Activated CD8-positive, alpha-beta T cell treated with anti-CD3 and anti-CD28 coated beads, Interleukin-2, amount 10 ng/mL, durations not matched to agents 7 days and 5 days (primary cell): ENCODE results near the gene FMOD. TPM values are rescaled to one million over a fixed set of nuclear protein-coding genes. Genes with fewer than 3 reads are reported as not detected.
A peak's percentile ranks its signal among the peaks of the same experiment; 100 is the strongest.

Experiments
- ATAC-seq: fragments of 150-1000 bp; cut with Tn5 transposase; one replicate; pipeline ENCODE4 v1.10.0; 2021; ENCODE audit warnings: moderate library complexity
- CTCF ChIA-PET: fragments of 350-600 bp; sonication (Branson Sonifier 250); formaldehyde crosslinking; loops from one replicate; lab custom pipeline; 2021; ENCODE audit warnings: antibody characterized with exemption; lab: Charles Lee
- POLR2A ChIA-PET: fragments of 350-600 bp; sonication (Branson Sonifier 250); formaldehyde crosslinking; loops from one replicate; lab custom pipeline; 2021; ENCODE audit warnings: antibody characterized with exemption; lab: Charles Lee
- DNase-seq: peaks from one replicate; pipeline ENCODE4 v3.0.0-alpha.2; 2020
- H3K27ac Mint-ChIP-seq: one replicate; pipeline ENCODE4 v1.8.0; 2021; ENCODE audit warnings: mild to moderate bottlenecking, mixed read lengths
- H3K27me3 Mint-ChIP-seq: one replicate; pipeline ENCODE4 v1.8.0; 2021; ENCODE audit warnings: low read depth, mixed read lengths
- H3K36me3 Mint-ChIP-seq: one replicate; pipeline ENCODE4 v1.8.0; 2021; ENCODE audit warnings: low read depth, mixed read lengths
- H3K4me1 Mint-ChIP-seq: one replicate; pipeline ENCODE4 v1.8.0; 2021; ENCODE audit warnings: low read depth, mixed read lengths
- H3K4me3 Mint-ChIP-seq: one replicate; pipeline ENCODE4 v1.8.0; 2021; ENCODE audit warnings: mild to moderate bottlenecking, mixed read lengths
- H3K9me3 Mint-ChIP-seq: one replicate; pipeline ENCODE4 v1.8.0; 2022; ENCODE audit warnings: mixed read lengths; ENCODE audit not compliant: insufficient read depth
- total RNA-seq, 2 experiments: library from RNA; stranded (reverse); gene quantifications; one replicate each; pipeline ENCODE4 v1.2.3, GENCODE V29; 2021

The FMOD gene
- total RNA-seq, 2 experiments from 2014 or later, result not detected

DNA sequence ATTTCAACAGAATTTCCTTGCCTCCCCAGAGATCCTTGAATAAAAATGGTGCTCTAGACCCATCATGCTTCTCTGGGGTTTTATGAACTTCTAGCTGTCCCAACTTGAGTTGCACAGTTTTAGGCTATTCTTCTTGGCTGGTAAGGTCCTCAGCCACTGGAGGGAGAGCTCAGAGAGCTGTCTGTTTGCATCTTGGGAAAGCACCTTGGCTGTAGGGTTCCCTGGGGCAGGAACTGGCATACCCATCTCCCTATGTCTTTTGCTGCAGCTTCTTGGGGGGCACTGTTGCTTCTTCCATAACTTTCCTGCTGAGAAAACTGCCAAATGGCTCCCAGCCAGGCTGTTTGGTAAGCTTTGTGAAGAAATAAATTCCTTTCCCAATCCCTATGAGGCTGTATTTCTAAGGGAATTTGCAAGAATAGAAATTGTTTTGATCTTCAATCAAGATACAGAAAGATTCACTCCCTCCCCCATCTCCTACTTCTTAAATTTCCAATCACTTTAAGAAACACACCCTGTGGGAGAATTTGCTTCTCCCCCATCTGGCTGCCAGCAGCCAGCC, 8.2 kb upstream of the FMOD start:
- no peaks in the 10 kb centered on the region for H3K4me1 Mint-ChIP-seq
- ChIA-PET POLR2A (no interaction called here), CTCF (interaction anchor here (1.5 to 31.1 kb wide), 2 partner anchors 18 to 91 kb away, joined by 3 to 841 read pairs; no protein-coding TSS in a partner anchor)
- ATAC-seq (no peak), DNase-seq (no peak)
- peaks cover 40% of the 10 kb centered on the region for H3K27me3 Mint-ChIP-seq
- H3K9me3 Mint-ChIP-seq, result no peaks in the 10 kb centered on the region
- H3K36me3 Mint-ChIP-seq, result no peaks in the 10 kb centered on the region
- H3K27ac Mint-ChIP-seq, result no peak overlapping the region
- no peak overlapping the region for H3K4me3 Mint-ChIP-seq

DNA sequence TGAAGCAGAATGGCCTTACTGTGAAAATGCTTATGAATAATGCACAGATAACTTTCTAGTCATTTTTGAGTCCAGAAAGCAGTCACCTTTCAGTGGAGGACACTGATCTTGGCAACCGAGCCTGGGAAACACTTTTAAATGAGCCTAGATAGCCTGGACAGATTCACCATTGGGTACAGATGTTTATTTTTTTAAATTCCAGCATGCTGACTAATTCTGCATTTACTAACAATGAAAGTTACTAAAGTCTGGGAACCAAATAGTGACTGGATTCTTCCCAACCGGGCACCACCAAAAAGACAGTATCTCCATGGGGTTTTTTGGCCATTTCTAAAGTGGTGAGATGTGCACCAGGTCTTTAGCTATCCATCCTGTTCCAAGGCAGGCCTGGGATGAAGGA, 3.3 kb upstream of the FMOD start:
- Mint-ChIP-seq H3K36me3 (no peaks in the 10 kb centered on the region), H3K27ac (no peak overlapping the region), H3K27me3 (peaks cover 43% of the 10 kb centered on the region), H3K4me3 (no peak overlapping the region), H3K4me1 (peaks cover 6% of the 10 kb centered on the region), H3K9me3 (no peaks in the 10 kb centered on the region)
- ChIA-PET CTCF (interaction anchor here (2.5 to 31.1 kb wide), 2 partner anchors 11 to 87 kb away, joined by 20 to 841 read pairs; no protein-coding TSS in a partner anchor), POLR2A (no interaction called here)
- no peak for DNase-seq
- no peak for ATAC-seq

DNA sequence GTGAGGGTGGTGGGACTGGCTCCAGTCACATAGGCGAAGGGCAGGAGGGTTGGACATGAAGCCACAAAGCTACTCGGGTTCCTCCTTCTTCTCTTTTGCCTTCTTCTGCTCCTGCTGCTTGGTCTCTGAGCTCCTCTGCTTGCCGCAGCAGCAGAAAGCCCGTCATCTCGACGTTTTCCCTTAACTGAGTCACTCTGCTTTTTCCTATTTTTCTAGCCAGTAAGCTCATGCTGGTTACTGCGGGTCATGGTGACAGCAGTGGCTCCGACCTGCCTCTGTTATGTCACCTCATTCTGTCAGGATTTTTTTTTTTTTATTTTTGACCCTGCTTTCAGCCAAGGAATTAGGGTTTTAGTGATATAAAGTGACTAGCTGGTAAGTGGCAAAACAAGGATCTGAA, 2.6 kb upstream of the FMOD start:
- no peaks in the 10 kb centered on the region for H3K36me3 Mint-ChIP-seq
- H3K27me3 Mint-ChIP-seq, result peaks cover 37% of the 10 kb centered on the region
- no peaks in the 10 kb centered on the region for H3K9me3 Mint-ChIP-seq
- no peak overlapping the region for H3K27ac Mint-ChIP-seq
- ChIA-PET POLR2A (no interaction called here), CTCF (interaction anchor here (1.5 to 31.1 kb wide), 3 partner anchors 10 to 86 kb away, joined by 8 to 841 read pairs (median 20); no protein-coding TSS in a partner anchor)
- peaks cover 6% of the 10 kb centered on the region for H3K4me1 Mint-ChIP-seq
- H3K4me3 Mint-ChIP-seq, result no peak overlapping the region
- DNase-seq (no peak), ATAC-seq (no peak)

GRCh38 chr1:203349773-203350524, 973 bp downstream of the FMOD start:
- Mint-ChIP-seq H3K9me3 (no peaks in the 10 kb centered on the region), H3K36me3 (no peaks in the 10 kb centered on the region), H3K4me1 (peaks cover 6% of the 10 kb centered on the region), H3K27me3 (peaks cover 21% of the 10 kb centered on the region), H3K27ac (no peak overlapping the region), H3K4me3 (no peak overlapping the region)
- POLR2A ChIA-PET, result no interaction called here
- DNase-seq, result no peak
- no peak for ATAC-seq
- CTCF ChIA-PET, result interaction anchor here (2.3 to 31.1 kb wide), 2 partner anchors 10 to 82 kb away, joined by 12 to 841 read pairs; no protein-coding TSS in a partner anchor

DNA sequence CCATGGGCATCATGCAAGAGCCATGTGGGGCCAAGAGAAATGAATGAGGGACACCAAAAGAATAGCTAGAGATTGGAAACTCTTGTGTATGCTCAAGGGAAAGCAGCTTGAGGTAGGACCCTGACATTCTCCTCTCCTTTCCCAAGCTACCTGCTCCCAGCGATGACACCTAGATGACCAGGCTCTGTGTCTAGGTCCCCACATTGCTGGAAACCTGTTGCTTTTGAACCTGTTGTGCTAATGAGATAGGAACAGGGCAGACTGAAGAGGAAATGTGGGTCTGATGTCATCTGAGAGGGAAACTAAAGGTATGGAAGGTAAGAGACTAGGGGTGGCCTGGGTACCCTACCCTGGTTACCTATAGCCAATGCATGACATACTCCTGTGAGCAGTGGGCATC, 1.8 kb downstream of the FMOD start:
- Mint-ChIP-seq H3K36me3 (no peaks in the 10 kb centered on the region), H3K4me3 (no peak overlapping the region), H3K9me3 (no peaks in the 10 kb centered on the region), H3K4me1 (peaks cover 6% of the 10 kb centered on the region), H3K27me3 (peaks cover 17% of the 10 kb centered on the region), H3K27ac (no peak overlapping the region)
- no peak for ATAC-seq
- ChIA-PET CTCF (interaction anchor here (1.1 to 31.1 kb wide), 3 partner anchors 9 to 309 kb away, joined by 3 to 841 read pairs (median 12); no protein-coding TSS in a partner anchor), POLR2A (no interaction called here)
- no peak for DNase-seq

GRCh38 chr1:203346769-203347102, 4.2 kb downstream of the FMOD start:
- H3K4me3 Mint-ChIP-seq, result no peak overlapping the region
- CTCF ChIA-PET, result interaction anchor here (1.7 to 31.1 kb wide), 3 partner anchors 9 to 142 kb away, joined by 4 to 841 read pairs (median 5); no protein-coding TSS in a partner anchor
- ATAC-seq (no peak), DNase-seq (no peak)
- H3K4me1 Mint-ChIP-seq, result peaks cover 6% of the 10 kb centered on the region
- POLR2A ChIA-PET, result no interaction called here
- H3K27ac Mint-ChIP-seq, result no peak overlapping the region
- peaks cover 24% of the 10 kb centered on the region for H3K27me3 Mint-ChIP-seq
- no peaks in the 10 kb centered on the region for H3K36me3 Mint-ChIP-seq
- no peaks in the 10 kb centered on the region for H3K9me3 Mint-ChIP-seq

GRCh38 chr1:203346060-203346768, 4.7 kb downstream of the FMOD start:
- DNase-seq (no peak), ATAC-seq (no peak)
- no peaks in the 10 kb centered on the region for H3K36me3 Mint-ChIP-seq
- peaks cover 25% of the 10 kb centered on the region for H3K27me3 Mint-ChIP-seq
- no peak overlapping the region for H3K4me3 Mint-ChIP-seq
- no peaks in the 10 kb centered on the region for H3K9me3 Mint-ChIP-seq
- H3K4me1 Mint-ChIP-seq, result peaks cover 4% of the 10 kb centered on the region
- ChIA-PET POLR2A (no interaction called here), CTCF (interaction anchor here (1.7 to 31.1 kb wide), 3 partner anchors 10 to 142 kb away, joined by 4 to 841 read pairs (median 5); no protein-coding TSS in a partner anchor)
- H3K27ac Mint-ChIP-seq, result no peak overlapping the region

DNA sequence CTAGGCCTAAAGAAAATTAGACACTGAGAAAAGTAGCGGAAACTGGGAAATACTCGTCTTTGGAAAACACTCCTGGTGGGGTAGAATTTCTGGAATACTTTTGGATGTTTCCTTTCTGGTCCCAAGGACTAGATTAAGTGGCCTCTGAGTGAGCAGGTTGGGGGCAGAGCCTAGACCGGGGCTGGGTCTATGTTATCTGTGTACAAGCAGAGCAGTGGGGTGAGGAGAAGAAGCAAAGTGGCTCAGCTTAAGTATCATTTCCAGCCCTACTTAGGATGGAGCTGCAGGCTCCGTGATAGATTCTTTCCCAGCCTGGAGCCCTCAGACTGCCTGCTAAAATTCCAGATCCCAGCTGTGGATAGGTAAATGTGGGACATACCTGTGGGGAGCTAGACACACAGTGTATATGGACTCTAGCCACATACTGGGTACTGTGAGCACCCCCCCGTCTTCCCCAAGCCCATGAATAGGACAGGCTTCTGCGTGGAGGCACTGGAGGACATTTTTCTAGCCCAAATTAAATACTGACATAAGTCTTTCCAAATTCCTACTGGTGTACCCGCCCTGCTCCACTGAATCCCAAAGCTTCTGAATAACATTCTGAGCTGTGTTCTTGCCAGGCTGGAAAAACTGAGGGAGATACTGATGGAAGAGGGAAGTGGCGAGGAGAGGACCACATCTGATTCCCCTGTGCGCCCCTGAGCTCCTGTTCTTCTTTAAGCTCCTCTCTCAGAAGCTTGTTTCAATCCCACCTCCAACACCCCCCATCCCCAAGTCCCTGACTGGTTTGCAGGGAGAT, 6.8 kb downstream of the FMOD start:
- Mint-ChIP-seq H3K36me3 (no peaks in the 10 kb centered on the region), H3K9me3 (no peaks in the 10 kb centered on the region), H3K27ac (no peak overlapping the region), H3K4me1 (peaks cover 5% of the 10 kb centered on the region), H3K27me3 (peaks cover 34% of the 10 kb centered on the region), H3K4me3 (no peak overlapping the region)
- ChIA-PET POLR2A (no interaction called here), CTCF (interaction anchor here (0.7 to 31.1 kb wide), 14 partner anchors 8 to 169 kb away, joined by 3 to 841 read pairs (median 21); partner anchors contain the start of genes BTG2, OPTC and PRELP)
- ATAC-seq (no peak), DNase-seq (no peak)

DNA sequence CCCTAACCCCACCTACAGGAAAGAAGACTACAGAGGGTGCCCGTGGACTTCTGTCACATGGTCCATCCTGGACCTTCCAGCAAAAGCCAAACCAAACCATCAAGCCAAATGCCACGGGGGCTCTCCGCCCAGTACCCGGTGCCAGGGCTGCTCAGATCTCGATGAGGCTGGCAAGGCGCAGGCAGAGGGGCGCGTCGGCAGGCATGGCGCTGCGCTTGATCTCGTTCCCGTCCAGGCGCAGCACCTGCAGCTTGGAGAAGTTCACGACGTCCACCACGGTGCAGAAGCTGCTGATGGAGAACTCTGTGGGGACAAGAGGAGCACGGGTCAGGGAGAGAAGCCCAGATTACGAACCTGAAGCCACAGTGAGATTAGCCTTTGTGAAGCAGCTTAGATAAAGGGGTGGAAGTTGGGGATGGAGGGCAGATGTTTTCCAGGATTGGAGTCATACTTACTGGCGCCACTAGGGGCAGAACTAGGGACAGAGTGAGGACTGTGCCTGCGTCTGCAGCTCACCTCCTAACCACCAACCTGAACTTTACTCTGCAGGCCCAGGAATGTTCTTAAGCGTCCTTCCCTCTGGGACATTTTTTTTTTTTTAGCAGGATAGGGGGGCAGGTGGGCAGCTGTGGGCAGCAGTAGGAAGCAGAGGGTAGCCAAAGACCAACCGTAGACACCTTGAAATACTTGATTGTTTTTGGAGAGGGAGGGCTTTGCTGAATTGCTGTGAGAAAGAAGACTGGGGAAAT, 8.6 kb downstream of the FMOD start:
- ChIA-PET POLR2A (interaction anchor here (2.8 kb wide), 1 partner anchor 69 kb away, joined by 10 read pairs; no protein-coding TSS in a partner anchor), CTCF (interaction anchor here (0.6 to 31.1 kb wide), 29 partner anchors 8 to 451 kb away, joined by 3 to 841 read pairs (median 4); partner anchors contain the start of genes BTG2, FMOD and PRELP)
- Mint-ChIP-seq H3K4me3 (no peak overlapping the region), H3K36me3 (no peaks in the 10 kb centered on the region), H3K9me3 (no peaks in the 10 kb centered on the region), H3K27me3 (peaks cover 30% of the 10 kb centered on the region), H3K27ac (no peak overlapping the region), H3K4me1 (peaks cover 10% of the 10 kb centered on the region)
- DNase-seq (peak; percentile 49), ATAC-seq (peak; percentile 61)

DNA sequence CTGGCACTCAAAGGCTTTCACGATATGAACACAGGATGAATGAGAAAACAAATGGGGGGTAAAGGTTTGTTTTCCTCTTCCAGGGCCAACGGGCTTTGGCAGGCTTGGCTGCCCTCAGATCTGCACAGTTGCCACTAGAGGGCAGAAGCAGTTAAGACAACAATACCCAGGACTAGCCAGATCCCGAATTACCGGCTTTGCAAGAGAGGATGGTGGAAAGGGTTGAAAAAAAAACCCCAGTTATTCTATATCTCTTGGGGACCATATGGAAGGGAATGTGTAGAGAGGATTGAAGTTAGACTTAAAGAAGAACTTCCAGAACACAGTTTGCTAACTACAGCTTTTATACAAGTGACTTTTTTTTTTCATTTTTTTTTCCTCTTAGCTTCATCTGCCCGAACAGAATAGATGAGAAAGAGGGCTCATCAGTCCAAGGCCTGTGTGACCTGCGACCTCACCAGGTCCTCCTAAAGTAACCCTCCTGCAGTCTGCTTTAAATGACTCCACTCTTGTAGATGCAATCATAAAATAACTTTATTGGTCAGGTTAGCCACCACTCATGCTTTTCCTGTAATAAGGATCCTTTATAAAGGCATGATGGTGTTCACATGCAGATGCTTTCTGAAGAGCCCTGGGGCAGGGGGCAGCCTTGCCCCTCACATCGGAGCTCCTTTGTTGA, 10.7 kb downstream of the FMOD start:
- Mint-ChIP-seq H3K9me3 (no peaks in the 10 kb centered on the region), H3K27ac (no peak overlapping the region), H3K27me3 (peaks cover 30% of the 10 kb centered on the region), H3K36me3 (no peaks in the 10 kb centered on the region), H3K4me1 (peaks cover 18% of the 10 kb centered on the region), H3K4me3 (no peak overlapping the region)
- ATAC-seq (peak; percentile 88), DNase-seq (peak; percentile 75)
- ChIA-PET CTCF (interaction anchor here (0.6 to 31.1 kb wide), 37 partner anchors 9 to 1778 kb away, joined by 3 to 841 read pairs (median 4); partner anchors contain the start of genes ATP2B4, BTG2, FMOD and LAX1), POLR2A (interaction anchor here (1.2 to 2.8 kb wide), 2 partner anchors 67 to 73 kb away, joined by 3 to 10 read pairs; no protein-coding TSS in a partner anchor)
